Parathyroid adenoma (tissue), 2 donors: ENCODE data around the gene TTR.

Experiments used
- H2AFZ ChIP-seq: fragments of 300-600 bp; sonication (generic); one replicate; pipeline ENCODE4 v1.7.0; 2017; ENCODE audit warnings: antibody characterized with exemption, mild to moderate bottlenecking
- H3K27ac ChIP-seq: fragments of 300-600 bp; sonication (generic); one replicate; pipeline ENCODE4 v1.7.0; 2017
- H3K27me3 ChIP-seq: fragments of 300-600 bp; sonication (generic); one replicate; pipeline ENCODE4 v1.7.0; 2017; ENCODE audit warnings: low read length; ENCODE audit not compliant: control insufficient read depth, insufficient read depth
- H3K36me3 ChIP-seq: fragments of 300-600 bp; sonication (generic); one replicate; pipeline ENCODE4 v1.7.0; 2017; ENCODE audit warnings: low read length; ENCODE audit not compliant: control insufficient read depth, insufficient read depth
- H3K4me1 ChIP-seq: fragments of 300-600 bp; sonication (generic); one replicate; pipeline ENCODE4 v1.7.0; 2017; ENCODE audit warnings: control low read depth
- H3K4me2 ChIP-seq: fragments of 300-600 bp; sonication (generic); one replicate; pipeline ENCODE4 v1.7.0; 2017; ENCODE audit warnings: low read length
- H3K4me3 ChIP-seq: fragments of 300-600 bp; sonication (generic); one replicate; pipeline ENCODE4 v1.7.0; 2017; ENCODE audit warnings: low read depth, low read length
- H3K79me2 ChIP-seq: fragments of 300-600 bp; sonication (generic); one replicate; pipeline ENCODE4 v1.7.0; 2017; ENCODE audit warnings: control low read depth
- H3K9ac ChIP-seq: fragments of 300-600 bp; sonication (generic); one replicate; pipeline ENCODE4 v1.7.0; 2017; ENCODE audit warnings: mild to moderate bottlenecking
- H3K9me3 ChIP-seq: fragments of 300-600 bp; sonication (generic); one replicate; pipeline ENCODE4 v1.7.0; 2017; ENCODE audit warnings: low read length; ENCODE audit not compliant: control insufficient read depth
- CTCF ChIP-seq: fragments of 300-600 bp; sonication (generic); IDR thresholded peaks from one replicate; pipeline ENCODE4 v1.7.0; 2017; ENCODE audit warnings: antibody characterized with exemption, mild to moderate bottlenecking
- donor health status: primary hyperparathyroidism.

TTR gene

GRCh38 chr18:31632356-31632755 is 40.7 kb downstream of the TTR start:
- Histone ChIP-seq H3K4me2 (no peak overlapping the region), H2AFZ (no peak overlapping the region), H3K4me1 (no peaks in the 10 kb centered on the region), H3K27ac (no peak overlapping the region), H3K27me3 (no peaks in the 10 kb centered on the region), H3K79me2 (peaks cover 2% of the 10 kb centered on the region), H3K9me3 (no peaks in the 10 kb centered on the region), H3K36me3 (no peaks in the 10 kb centered on the region), H3K9ac (no peak overlapping the region), H3K4me3 (no peak overlapping the region)
- TF ChIP-seq CTCF = no peak

- no peak overlapping the region for H3K9ac ChIP-seq
- no peaks in the 10 kb centered on the region for H3K9me3 ChIP-seq
Observed at GRCh38 chr18:31633392-31634330, 42.0 kb downstream of the TTR start.

GRCh38 chr18:31634331-31634713 is 42.6 kb downstream of the TTR start:
- H3K4me1 ChIP-seq = no peaks in the 10 kb centered on the region

More at GRCh38 chr18:31633392-31634330, 42.0 kb downstream of the TTR start:
- H3K27ac ChIP-seq = no peak overlapping the region
- TF ChIP-seq CTCF = no peak
- peaks cover 2% of the 10 kb centered on the region for H3K79me2 ChIP-seq
- H3K27me3 ChIP-seq = no peaks in the 10 kb centered on the region
- no peak overlapping the region for H2AFZ ChIP-seq
- H3K4me1 ChIP-seq = no peaks in the 10 kb centered on the region
- H3K36me3 ChIP-seq = no peaks in the 10 kb centered on the region
- no peak overlapping the region for H3K4me2 ChIP-seq
- no peak overlapping the region for H3K4me3 ChIP-seq

GRCh38 chr18:31636387-31636786 is 44.7 kb downstream of the TTR start:
- no peak overlapping the region for H3K4me2 ChIP-seq
- no peak for TF ChIP-seq CTCF
- H3K79me2 ChIP-seq = peaks cover 2% of the 10 kb centered on the region
- H3K4me1 ChIP-seq = no peaks in the 10 kb centered on the region
- H3K27ac ChIP-seq = no peak overlapping the region
- H3K9ac ChIP-seq = no peak overlapping the region
- H2AFZ ChIP-seq = no peak overlapping the region
- no peaks in the 10 kb centered on the region for H3K9me3 ChIP-seq
- H3K36me3 ChIP-seq = no peaks in the 10 kb centered on the region
- H3K27me3 ChIP-seq = no peaks in the 10 kb centered on the region
- H3K4me3 ChIP-seq = no peak overlapping the region

More at GRCh38 chr18:31634331-31634713, 42.6 kb downstream of the TTR start:
- Histone ChIP-seq H3K27ac (no peak overlapping the region), H3K4me2 (no peak overlapping the region), H3K27me3 (no peaks in the 10 kb centered on the region), H2AFZ (no peak overlapping the region), H3K4me3 (no peak overlapping the region), H3K79me2 (peaks cover 2% of the 10 kb centered on the region), H3K9me3 (no peaks in the 10 kb centered on the region), H3K9ac (no peak overlapping the region), H3K36me3 (no peaks in the 10 kb centered on the region)
- no peak for TF ChIP-seq CTCF
